OCI-LY3 (cell line): ENCODE results near the gene EXO5.
"Not testable (repeated sequence)": the region's sequence is repeated elsewhere in the genome, so short reads cannot be mapped to it uniquely, and the experiment has no call there.

Experiments used
- H2AFZ ChIP-seq: fragments of 200-600, 300-600 bp; shearing (Covaris generic); 2 replicates; pipeline ENCODE4 v1.6.0; 2014; ENCODE audit warnings: antibody characterized with exemption, low read depth, low read length
- H3K27ac ChIP-seq: fragments of 200-600, 300-600 bp; sonication (generic); 2 replicates; pipeline ENCODE4 v1.5.1; 2014; ENCODE audit warnings: mild to moderate bottlenecking, low read length, moderate library complexity, mixed read lengths
- H3K27me3 ChIP-seq: fragments of 200-600, 300-600 bp; sonication (generic); 2 replicates; pipeline ENCODE4 v1.6.1; 2014; ENCODE audit warnings: low read depth, low read length, mixed read lengths
- H3K36me3 ChIP-seq: fragments of 200-600, 300-600 bp; sonication (generic); replicated peaks from 2 replicates; pipeline ENCODE3; 2014; ENCODE audit warnings: low read depth, low read length, mixed read lengths
- H3K4me1 ChIP-seq: fragments of 300-600, 200-600 bp; sonication (generic); 2 replicates; pipeline ENCODE4 v1.6.1; 2014; ENCODE audit warnings: low read length, mixed read lengths
- H3K4me2 ChIP-seq: fragments of 200-600, 300-600 bp; sonication (generic); 2 replicates; pipeline ENCODE4 v1.6.1; 2014; ENCODE audit warnings: low read length, mixed read lengths
- H3K4me3 ChIP-seq: fragments of 300-600, 200-600 bp; sonication (generic); 2 replicates; pipeline ENCODE4 v1.5.1; 2014; ENCODE audit warnings: antibody characterized with exemption, mild to moderate bottlenecking, low read length, moderate library complexity
- H3K79me2 ChIP-seq: fragments of 300-600, 200-600 bp; shearing (Covaris generic); 2 replicates; pipeline ENCODE4 v1.6.1; 2014; ENCODE audit warnings: mild to moderate bottlenecking, low read length, mixed read lengths
- H3K9ac ChIP-seq: fragments of 300-600, 200-600 bp; shearing (Covaris generic); 2 replicates; pipeline ENCODE4 v1.6.0; 2014; ENCODE audit warnings: mild to moderate bottlenecking, low read length, moderate library complexity
- H3K9me3 ChIP-seq: fragments of 200-600, 300-600 bp; shearing (Covaris generic); 2 replicates; pipeline ENCODE4 v1.6.1; 2014; ENCODE audit warnings: low read length, mixed read lengths; ENCODE audit not compliant: insufficient read depth
- H4K20me1 ChIP-seq: fragments of 200-600, 300-600 bp; sonication (generic); 2 replicates; pipeline ENCODE4 v1.6.1; 2016; ENCODE audit warnings: low read length, mixed read lengths; ENCODE audit not compliant: insufficient read depth
- CTCF ChIP-seq: fragments of 200-600, 300-600 bp; sonication (generic); IDR thresholded peaks from 2 replicates; pipeline ENCODE4 v1.5.1; 2014; ENCODE audit warnings: antibody characterized with exemption, low read length, low read depth
- EZH2phosphoT487 ChIP-seq: fragments of 200-600 bp; shearing (Covaris generic); IDR thresholded peaks from 2 replicates; pipeline ENCODE4 v1.6.1; 2018; ENCODE audit warnings: antibody characterized with exemption, mixed run types, low read depth

The EXO5 gene

GRCh38 chr1:40546957-40547356, 38.4 kb downstream of the EXO5 start:
- H3K4me2 ChIP-seq = no peak overlapping the region
- no peaks in the 10 kb centered on the region for H4K20me1 ChIP-seq
- H3K9ac ChIP-seq = no peak overlapping the region
- no peaks in the 10 kb centered on the region for H3K4me1 ChIP-seq
- TF ChIP-seq EZH2phosphoT487 = no peak
- H3K9me3 ChIP-seq = no peaks in the 10 kb centered on the region
- no peaks in the 10 kb centered on the region for H3K27me3 ChIP-seq
- H3K79me2 ChIP-seq = no peaks in the 10 kb centered on the region
- H3K36me3 ChIP-seq = peaks cover 28% of the 10 kb centered on the region
- no peak overlapping the region for H3K4me3 ChIP-seq
- no peak overlapping the region for H3K27ac ChIP-seq
- no peak overlapping the region for H2AFZ ChIP-seq

- no peaks in the 10 kb centered on the region for H3K9me3 ChIP-seq
- no peaks in the 10 kb centered on the region for H3K4me1 ChIP-seq
- H2AFZ ChIP-seq = no peak overlapping the region
- no peaks in the 10 kb centered on the region for H3K36me3 ChIP-seq
- no peak overlapping the region for H3K27ac ChIP-seq
- H3K9ac ChIP-seq = no peak overlapping the region
- H3K79me2 ChIP-seq = no peaks in the 10 kb centered on the region
- H3K4me3 ChIP-seq = no peak overlapping the region
- H4K20me1 ChIP-seq = no peaks in the 10 kb centered on the region
- no peaks in the 10 kb centered on the region for H3K27me3 ChIP-seq
- no peak overlapping the region for H3K4me2 ChIP-seq
- TF ChIP-seq CTCF (no peak), EZH2phosphoT487 (no peak)
Observed at GRCh38 chr1:40553017-40553416, 44.5 kb downstream of the EXO5 start.

GRCh38 chr1:40554807-40555206, 46.2 kb downstream of the EXO5 start:
- H3K79me2 ChIP-seq, H3K27ac ChIP-seq, H3K4me2 ChIP-seq, H3K4me1 ChIP-seq, H2AFZ ChIP-seq, H4K20me1 ChIP-seq, H3K4me3 ChIP-seq, H3K9me3 ChIP-seq, H3K27me3 ChIP-seq, H3K36me3 ChIP-seq, H3K9ac ChIP-seq: not testable (repeated sequence)

DNA sequence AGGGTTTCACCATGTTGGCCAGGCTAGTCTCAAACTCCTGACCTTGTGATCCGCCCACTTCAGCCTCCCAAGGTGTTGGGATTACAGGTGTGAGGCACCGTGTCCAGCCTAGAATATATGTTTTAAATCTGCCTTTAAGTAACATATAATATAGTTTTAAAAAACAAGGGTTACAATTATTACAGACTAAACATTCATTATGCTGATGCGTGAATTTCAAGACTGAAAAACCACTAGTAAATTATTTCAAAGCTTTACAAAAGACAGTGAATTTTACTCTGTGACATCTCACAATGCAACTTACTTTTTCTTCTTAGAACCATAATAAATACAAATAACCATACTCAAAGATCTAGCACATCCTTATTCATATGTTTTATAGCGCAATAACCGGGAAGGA, 47.6 kb downstream of the EXO5 start:
- Histone ChIP-seq H3K27ac (no peak overlapping the region), H3K27me3 (no peaks in the 10 kb centered on the region), H3K4me2 (no peak overlapping the region), H4K20me1 (no peaks in the 10 kb centered on the region), H3K79me2 (no peaks in the 10 kb centered on the region), H3K36me3 (no peaks in the 10 kb centered on the region), H3K4me1 (no peaks in the 10 kb centered on the region), H3K9ac (no peak overlapping the region), H3K4me3 (no peak overlapping the region), H2AFZ (no peak overlapping the region), H3K9me3 (no peaks in the 10 kb centered on the region)
- TF ChIP-seq CTCF (no peak), EZH2phosphoT487 (no peak)

DNA sequence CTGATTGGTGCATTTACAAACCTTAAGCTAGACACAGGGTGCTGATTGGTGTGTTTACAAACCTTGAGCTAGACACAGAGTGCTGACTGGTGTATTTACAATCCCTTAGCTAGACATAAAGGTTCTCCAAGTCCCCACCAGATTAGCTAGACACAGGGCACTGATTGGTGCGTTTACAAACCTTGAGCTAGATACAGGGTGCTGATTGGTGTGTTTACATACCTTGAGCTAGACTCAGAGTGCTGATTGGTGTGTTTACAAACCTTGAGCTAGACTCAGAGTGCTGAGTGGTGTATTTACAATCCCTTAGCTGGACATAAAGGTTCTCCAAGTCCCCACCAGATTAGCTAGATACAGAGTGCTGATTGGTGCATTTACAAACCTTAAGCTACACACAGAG, 49.7 kb downstream of the EXO5 start:
- H3K79me2 ChIP-seq, H3K4me2 ChIP-seq, H3K27me3 ChIP-seq, H3K36me3 ChIP-seq, H2AFZ ChIP-seq, H3K9ac ChIP-seq, H3K4me3 ChIP-seq, H3K4me1 ChIP-seq, H3K27ac ChIP-seq, H3K9me3 ChIP-seq, H4K20me1 ChIP-seq: not testable (repeated sequence)

GRCh38 chr1:40562185-40562584, 53.6 kb downstream of the EXO5 start:
- Histone ChIP-seq H3K9me3 (no peaks in the 10 kb centered on the region), H3K27me3 (no peaks in the 10 kb centered on the region), H3K79me2 (no peaks in the 10 kb centered on the region), H3K9ac (no peak overlapping the region), H3K36me3 (no peaks in the 10 kb centered on the region), H3K4me2 (no peak overlapping the region), H3K4me3 (no peak overlapping the region), H4K20me1 (no peaks in the 10 kb centered on the region), H3K27ac (no peak overlapping the region), H2AFZ (no peak overlapping the region), H3K4me1 (no peaks in the 10 kb centered on the region)
- TF ChIP-seq EZH2phosphoT487 (no peak), CTCF (no peak)
